Naive thymus-derived CD4-positive, alpha-beta T cell (primary cell): ENCODE results near the gene TCP11L2. TPM values are rescaled to one million over a fixed set of nuclear protein-coding genes. Genes with fewer than 3 reads are reported as not detected.

ENCODE experiments used
- ATAC-seq: fragments of 150-1000 bp; cut with Tn5 transposase; 2 replicates; pipeline ENCODE4 v1.10.0; 2021; ENCODE audit warnings: mild to moderate bottlenecking, moderate library complexity
- CTCF ChIA-PET: fragments of 350-600 bp; sonication (Branson Sonifier 250); formaldehyde crosslinking; loops from one replicate; lab custom pipeline; 2021; ENCODE audit warnings: antibody characterized with exemption; lab: Charles Lee
- POLR2A ChIA-PET: fragments of 350-600 bp; sonication (Branson Sonifier 250); formaldehyde crosslinking; loops from one replicate; lab custom pipeline; 2021; ENCODE audit warnings: antibody characterized with exemption, inconsistent platforms; lab: Charles Lee
- DNase-seq, 9 donors: peaks; one replicate each; pipeline versions ENCODE4 v3.0.0 to v3.0.0-alpha.2; 2020 to 2022; ENCODE audit warnings: mixed read lengths in 1 of 9
- H3K27ac ChIP-seq: one replicate; pipeline ENCODE4 v1.7.0; 2013; ENCODE audit warnings: mild to moderate bottlenecking, low read depth, low read length, moderate library complexity
- H3K27me3 ChIP-seq, 2 donors: one replicate each; pipeline ENCODE4 v1.7.0; 2013; ENCODE audit warnings: low read length in 2 of 2, mild to moderate bottlenecking in 2 of 2, moderate library complexity in 2 of 2; ENCODE audit not compliant: control insufficient read depth in 2 of 2, insufficient read depth in 2 of 2
- H3K36me3 ChIP-seq, 3 experiments: 1 replicate in 2 of 3; 2 replicates in 1 of 3; pipeline ENCODE4 v1.7.0; 2013; ENCODE audit warnings: low read length in 3 of 3, mild to moderate bottlenecking in 3 of 3, moderate library complexity in 1 of 3; ENCODE audit not compliant: insufficient read depth in 3 of 3, control insufficient read depth in 2 of 3
- H3K4me1 ChIP-seq, 2 donors: one replicate each; pipeline ENCODE4 v1.7.0; 2013; ENCODE audit warnings: low read length in 2 of 2, mild to moderate bottlenecking in 2 of 2, moderate library complexity in 1 of 2; ENCODE audit not compliant: control insufficient read depth in 2 of 2, insufficient read depth in 2 of 2
- H3K4me3 ChIP-seq: 2 replicates; pipeline ENCODE4 v1.7.0; 2013; ENCODE audit warnings: mild to moderate bottlenecking, low read length
- H3K9me3 ChIP-seq, 3 experiments: 1 replicate in 2 of 3; 2 replicates in 1 of 3; pipeline ENCODE4 v1.7.0; 2013; ENCODE audit warnings: low read length in 3 of 3; ENCODE audit not compliant: control insufficient read depth in 2 of 3
- H3K27ac Mint-ChIP-seq, 9 donors: one replicate each; pipeline ENCODE4 v1.8.0; 2020 to 2022; ENCODE audit warnings: mixed read lengths in 9 of 9, mild to moderate bottlenecking in 8 of 9, moderate library complexity in 5 of 9, inconsistent platforms in 2 of 9
- H3K27me3 Mint-ChIP-seq, 5 donors: one replicate each; pipeline ENCODE4 v1.8.0; 2021 to 2022; ENCODE audit warnings: mixed read lengths in 5 of 5, mild to moderate bottlenecking in 1 of 5
- H3K36me3 Mint-ChIP-seq, 5 donors: one replicate each; pipeline ENCODE4 v1.8.0; 2020 to 2022; ENCODE audit warnings: mixed read lengths in 5 of 5, mild to moderate bottlenecking in 3 of 5, inconsistent platforms in 1 of 5
- H3K4me1 Mint-ChIP-seq, 7 donors: one replicate each; pipeline ENCODE4 v1.8.0; 2020 to 2022; ENCODE audit warnings: mixed read lengths in 7 of 7, mild to moderate bottlenecking in 3 of 7, inconsistent platforms in 1 of 7
- H3K4me3 Mint-ChIP-seq, 10 donors: one replicate each; pipeline ENCODE4 v1.8.0; 2020 to 2022; ENCODE audit warnings: mild to moderate bottlenecking in 10 of 10, mixed read lengths in 10 of 10, moderate library complexity in 6 of 10, inconsistent platforms in 2 of 10
- H3K9me3 Mint-ChIP-seq, 11 donors: one replicate each; pipeline ENCODE4 v1.8.0; 2020 to 2022; ENCODE audit warnings: mixed read lengths in 11 of 11, mild to moderate bottlenecking in 4 of 11, inconsistent platforms in 1 of 11, moderate library complexity in 1 of 11
- intact Hi-C, 2 donors: fragments of 100-400 bp; cut with micrococcal nuclease; formaldehyde crosslinking; loops; one replicate each; pipeline ENCODE4 v1.15.1; 2023
- polyA plus RNA-seq, 2 donors: library from polyadenylated mRNA; unstranded; fragments of 300-500 nt; fragmentation: Illumina TruSeq; gene quantifications; one replicate each; pipeline ENCODE4 v1.2.3, GENCODE V29; 2021
- total RNA-seq, 6 experiments: library from RNA in 5 of 6; stranded (reverse) in 5 of 6; gene quantifications; 1 replicate in 5 of 6; 2 replicates in 1 of 6; pipeline ENCODE4 v1.2.3 and lab custom pipeline; 2021 to 2026

Gene TCP11L2
- total and polyA plus RNA-seq, 7 experiments from 2014 or later = 26.9 to 258 (median 133) TPM

- CTCF ChIA-PET = interaction anchor here (0.7 to 1.9 kb wide), 5 partner anchors 27 to 81 kb away, joined by 3 to 12 read pairs (median 8); no protein-coding TSS in a partner anchor
- peak overlapping the region in 9 of 10 donors; percentile 88 to 99 (median 96) for H3K4me3 Mint-ChIP-seq
- POLR2A ChIA-PET = interaction anchor here (0.6 to 7.1 kb wide), 11 partner anchors 9 to 78 kb away, joined by 3 to 188 read pairs (median 7); partner anchors contain the start of genes CKAP4 and POLR3B
- Histone ChIP-seq H3K27me3 (no peaks in the 10 kb centered on the region), H3K36me3 (peaks cover 0 to 6% (median 4%) of the 10 kb centered on the region in 3 experiments), H3K27ac (peak overlapping the region; percentile 100), H3K4me1 (peaks cover 15 to 49% of the 10 kb centered on the region in 2 donors), H3K9me3 (no peaks in the 10 kb centered on the region), H3K4me3 (peak overlapping the region; percentile 94)
- H3K36me3 Mint-ChIP-seq = peaks cover 0 to 14% (median 10%) of the 10 kb centered on the region in 5 donors
- H3K27me3 Mint-ChIP-seq = peaks cover 0 to 2% (median 0%) of the 10 kb centered on the region in 5 donors
- ATAC-seq (no peak), DNase-seq (no peak)
- peaks cover 46 to 85% (median 70%) of the 10 kb centered on the region in 7 donors for H3K4me1 Mint-ChIP-seq
- intact Hi-C loops = loop anchor here (5.0 to 10.0 kb wide), 4 partner anchors 972 to 2002 kb away; partner anchors contain the start of genes C12orf75 (in 2 of the 2), EID3 (in 1 of the 2) and PRDM4 (in 1 of the 2)
- H3K9me3 Mint-ChIP-seq = no peaks in the 10 kb centered on the region
- H3K27ac Mint-ChIP-seq = peak overlapping the region in 8 of 9 donors; percentile 97 to 100 (median 100)
Observed at GRCh38 chr12:106304797-106305196, 2.3 kb downstream of the TCP11L2 start.

- ATAC-seq = no peak
- no peaks in the 10 kb centered on the region for H3K9me3 ChIP-seq
- Mint-ChIP-seq H3K9me3 (no peaks in the 10 kb centered on the region), H3K27me3 (peaks cover 0 to 2% (median 0%) of the 10 kb centered on the region in 5 donors), H3K27ac (peak overlapping the region in 8 of 9 donors; percentile 52 to 100 (median 100)), H3K4me3 (peak overlapping the region in 9 of 10 donors; percentile 24 to 99 (median 96)), H3K4me1 (peaks cover 44 to 86% (median 76%) of the 10 kb centered on the region in 7 donors), H3K36me3 (peaks cover 0 to 14% (median 10%) of the 10 kb centered on the region in 5 donors)
- no peaks in the 10 kb centered on the region for H3K27me3 ChIP-seq
- peaks cover 15 to 50% of the 10 kb centered on the region in 2 donors for H3K4me1 ChIP-seq
- peak overlapping the region; percentile 100 for H3K27ac ChIP-seq
- intact Hi-C loops = loop anchor here in 1 of 2 donors (10.0 kb wide), 1 partner anchor 1541 kb away; no protein-coding TSS in a partner anchor
- POLR2A ChIA-PET = interaction anchor here (0.6 to 7.1 kb wide), 11 partner anchors 9 to 1456 kb away, joined by 3 to 188 read pairs (median 7); partner anchors contain the start of genes CKAP4 and POLR3B
- peaks cover 0 to 11% (median 4%) of the 10 kb centered on the region in 3 experiments for H3K36me3 ChIP-seq
- CTCF ChIA-PET = interaction anchor here (0.7 to 1.9 kb wide), 5 partner anchors 23 to 82 kb away, joined by 3 to 12 read pairs (median 8); no protein-coding TSS in a partner anchor
- no peak overlapping the region for H3K4me3 ChIP-seq
- no peak for DNase-seq
Observed at GRCh38 chr12:106305376-106305775, 2.8 kb downstream of the TCP11L2 start.

GRCh38 chr12:106307181-106307580, 4.6 kb downstream of the TCP11L2 start:
- Mint-ChIP-seq H3K27me3 (peaks cover 0 to 2% (median 0%) of the 10 kb centered on the region in 5 donors), H3K27ac (peak overlapping the region in 8 of 9 donors; percentile 29 to 100 (median 60)), H3K36me3 (peaks cover 2 to 19% (median 15%) of the 10 kb centered on the region in 5 donors), H3K4me1 (peaks cover 36 to 90% (median 78%) of the 10 kb centered on the region in 7 donors), H3K9me3 (no peaks in the 10 kb centered on the region), H3K4me3 (peak overlapping the region in 6 of 10 donors; percentile 38 to 96 (median 56))
- ATAC-seq (no peak), DNase-seq (no peak)
- Histone ChIP-seq H3K4me3 (no peak overlapping the region), H3K27me3 (no peaks in the 10 kb centered on the region), H3K36me3 (peaks cover 0 to 12% (median 4%) of the 10 kb centered on the region in 3 experiments), H3K9me3 (no peaks in the 10 kb centered on the region), H3K27ac (peak overlapping the region; percentile 19), H3K4me1 (peaks cover 15 to 44% of the 10 kb centered on the region in 2 donors)
- intact Hi-C loops = loop anchor here (1.0 to 10.0 kb wide), 3 partner anchors 9 to 1542 kb away; no protein-coding TSS in a partner anchor
- CTCF ChIA-PET = interaction anchor here (0.8 kb wide), 2 partner anchors 16 to 80 kb away, joined by 3 read pairs; no protein-coding TSS in a partner anchor
- POLR2A ChIA-PET = interaction anchor here (2.5 to 7.1 kb wide), 2 partner anchors 10 to 80 kb away, joined by 7 to 74 read pairs; no protein-coding TSS in a partner anchor

GRCh38 chr12:106308121-106308520, 5.6 kb downstream of the TCP11L2 start:
- no peaks in the 10 kb centered on the region for H3K9me3 ChIP-seq
- H3K36me3 ChIP-seq = peaks cover 0 to 7% (median 4%) of the 10 kb centered on the region in 3 experiments
- peak overlapping the region in 5 of 9 donors; percentile 6 to 67 (median 57) for H3K27ac Mint-ChIP-seq
- no peak overlapping the region for H3K4me3 ChIP-seq
- DNase-seq = no peak
- no peaks in the 10 kb centered on the region for H3K27me3 Mint-ChIP-seq
- H3K4me1 ChIP-seq = peaks cover 15 to 44% of the 10 kb centered on the region in 2 donors
- POLR2A ChIA-PET = interaction anchor here (0.6 to 1.3 kb wide), 3 partner anchors 9 to 61 kb away, joined by 3 read pairs; no protein-coding TSS in a partner anchor
- H3K4me1 Mint-ChIP-seq = peaks cover 36 to 94% (median 78%) of the 10 kb centered on the region in 7 donors
- peaks cover 2 to 23% (median 15%) of the 10 kb centered on the region in 5 donors for H3K36me3 Mint-ChIP-seq
- no peaks in the 10 kb centered on the region for H3K9me3 Mint-ChIP-seq
- no peaks in the 10 kb centered on the region for H3K27me3 ChIP-seq
- no peak for ATAC-seq
- peak overlapping the region; percentile 19 for H3K27ac ChIP-seq
- intact Hi-C loops = loop anchor here in 1 of 2 donors (10.0 kb wide), 1 partner anchor 1543 kb away; no protein-coding TSS in a partner anchor
- CTCF ChIA-PET = no interaction called here
- peak overlapping the region in 3 of 10 donors; percentile 5 to 31 (median 13) for H3K4me3 Mint-ChIP-seq

- POLR2A ChIA-PET = interaction anchor here (1.3 kb wide), 2 partner anchors 9 to 61 kb away, joined by 3 read pairs; no protein-coding TSS in a partner anchor
- intact Hi-C loops = loop anchor here in 1 of 2 donors (10.0 kb wide), 1 partner anchor 1544 kb away; no protein-coding TSS in a partner anchor
- no peak for ATAC-seq
Observed at GRCh38 chr12:106308611-106309010, 6.1 kb downstream of the TCP11L2 start.

More at GRCh38 chr12:106308611-106309010, 6.1 kb downstream of the TCP11L2 start:
- Histone ChIP-seq H3K4me1 (peaks cover 15 to 44% of the 10 kb centered on the region in 2 donors), H3K9me3 (no peaks in the 10 kb centered on the region), H3K27me3 (no peaks in the 10 kb centered on the region), H3K4me3 (no peak overlapping the region), H3K36me3 (peaks cover 0 to 6% (median 4%) of the 10 kb centered on the region in 3 experiments), H3K27ac (no peak overlapping the region)
- Mint-ChIP-seq H3K4me1 (peaks cover 33 to 90% (median 78%) of the 10 kb centered on the region in 7 donors), H3K27ac (peak overlapping the region in 5 of 9 donors; percentile 5 to 67 (median 57)), H3K36me3 (peaks cover 2 to 23% (median 15%) of the 10 kb centered on the region in 5 donors), H3K27me3 (no peaks in the 10 kb centered on the region), H3K9me3 (no peaks in the 10 kb centered on the region), H3K4me3 (peak overlapping the region in 3 of 10 donors; percentile 13 to 31 (median 16))
- DNase-seq = no peak
- CTCF ChIA-PET = no interaction called here
